OCI-LY3 (cell line): ENCODE measurements around the gene HIPK2.

Experiments used
- CTCF ChIP-seq: fragments of 200-600, 300-600 bp; sonication (generic); IDR thresholded peaks from 2 replicates; pipeline ENCODE4 v1.5.1; 2014; ENCODE audit warnings: antibody characterized with exemption, low read length, low read depth
- EZH2phosphoT487 ChIP-seq: fragments of 200-600 bp; shearing (Covaris generic); IDR thresholded peaks from 2 replicates; pipeline ENCODE4 v1.6.1; 2018; ENCODE audit warnings: antibody characterized with exemption, mixed run types, low read depth

- no peak for TF ChIP-seq CTCF
- no peak for TF ChIP-seq EZH2phosphoT487
Observed at GRCh38 chr7:139681812-139682135, 96.0 kb downstream of the HIPK2 start.
